ENCODE results near the gene PRR14. TPM values are rescaled to one million over a fixed set of nuclear protein-coding genes. Genes with fewer than 3 reads are reported as not detected.
"Not testable (repeated sequence)": the region's sequence is repeated elsewhere in the genome, so short reads cannot be mapped to it uniquely, and the experiment has no call there.

The PRR14 gene
- total RNA-seq, 1 donor from 2014 or later: 22.6 TPM

DNA sequence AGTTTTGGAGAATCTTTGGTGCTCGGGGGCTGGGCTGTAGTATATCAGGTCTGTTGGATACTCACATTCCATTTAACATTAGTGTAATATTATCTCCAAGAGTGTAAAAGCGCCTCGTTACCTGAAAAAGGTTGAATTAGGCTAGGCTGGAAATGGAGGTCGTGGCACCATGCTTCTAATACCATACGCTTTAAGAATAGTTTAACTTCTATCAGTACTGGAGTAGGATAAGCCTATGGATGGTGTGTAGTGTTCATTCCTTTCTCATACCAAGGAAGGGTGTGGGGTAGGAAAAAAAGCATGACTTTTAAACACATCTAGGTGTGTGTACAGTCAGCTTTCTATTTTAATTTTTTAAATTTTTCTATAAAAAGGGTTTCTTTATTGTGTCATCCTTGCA is 50.2 kb downstream of the PRR14 start:
- no peak for DNase-seq (ENCODE audit: low read depth)
- H3K36me3 ChIP-seq (ENCODE audit: control insufficient read depth, insufficient read depth, low read length): peaks cover 6% of the 10 kb centered on the region
- TF ChIP-seq, protein P1, sequence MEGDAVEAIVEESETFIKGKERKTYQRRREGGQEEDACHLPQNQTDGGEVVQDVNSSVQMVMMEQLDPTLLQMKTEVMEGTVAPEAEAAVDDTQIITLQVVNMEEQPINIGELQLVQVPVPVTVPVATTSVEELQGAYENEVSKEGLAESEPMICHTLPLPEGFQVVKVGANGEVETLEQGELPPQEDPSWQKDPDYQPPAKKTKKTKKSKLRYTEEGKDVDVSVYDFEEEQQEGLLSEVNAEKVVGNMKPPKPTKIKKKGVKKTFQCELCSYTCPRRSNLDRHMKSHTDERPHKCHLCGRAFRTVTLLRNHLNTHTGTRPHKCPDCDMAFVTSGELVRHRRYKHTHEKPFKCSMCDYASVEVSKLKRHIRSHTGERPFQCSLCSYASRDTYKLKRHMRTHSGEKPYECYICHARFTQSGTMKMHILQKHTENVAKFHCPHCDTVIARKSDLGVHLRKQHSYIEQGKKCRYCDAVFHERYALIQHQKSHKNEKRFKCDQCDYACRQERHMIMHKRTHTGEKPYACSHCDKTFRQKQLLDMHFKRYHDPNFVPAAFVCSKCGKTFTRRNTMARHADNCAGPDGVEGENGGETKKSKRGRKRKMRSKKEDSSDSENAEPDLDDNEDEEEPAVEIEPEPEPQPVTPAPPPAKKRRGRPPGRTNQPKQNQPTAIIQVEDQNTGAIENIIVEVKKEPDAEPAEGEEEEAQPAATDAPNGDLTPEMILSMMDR (IDR thresholded peaks at IDR 0.05; ENCODE audit: insufficient read depth, low read length, poor library complexity, severe bottlenecking): no peak
- H3K27me3 ChIP-seq (ENCODE audit: control insufficient read depth, insufficient read depth, low read length): no peaks in the 10 kb centered on the region
- no peak overlapping the region for H3K4me3 ChIP-seq (ENCODE audit: low read depth, low read length)

DNA sequence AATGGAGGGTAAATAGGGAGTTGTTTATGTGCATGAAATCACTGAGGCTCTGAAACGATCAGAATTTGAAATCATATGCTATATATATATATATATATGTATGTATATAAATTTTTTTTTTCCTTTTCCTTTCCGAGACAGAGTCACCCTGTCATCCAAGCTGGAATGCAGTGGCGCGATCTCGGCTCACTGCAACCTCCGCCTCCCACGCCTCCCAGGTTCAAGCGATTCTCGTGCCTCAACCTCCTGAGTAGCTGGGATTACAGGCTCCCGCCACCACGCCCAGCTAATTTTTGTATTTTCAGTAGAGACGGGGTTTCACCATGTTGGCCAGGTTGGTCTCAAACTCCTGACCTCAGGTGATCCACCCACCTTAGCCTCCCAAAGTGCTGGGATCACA is 52.3 kb downstream of the PRR14 start:
- H3K27me3 ChIP-seq (ENCODE audit: control insufficient read depth, insufficient read depth, low read length); H3K36me3 ChIP-seq (ENCODE audit: control insufficient read depth, insufficient read depth, low read length); DNase-seq (ENCODE audit: low read depth); H3K4me3 ChIP-seq (ENCODE audit: low read depth, low read length): not testable (repeated sequence)

DNA sequence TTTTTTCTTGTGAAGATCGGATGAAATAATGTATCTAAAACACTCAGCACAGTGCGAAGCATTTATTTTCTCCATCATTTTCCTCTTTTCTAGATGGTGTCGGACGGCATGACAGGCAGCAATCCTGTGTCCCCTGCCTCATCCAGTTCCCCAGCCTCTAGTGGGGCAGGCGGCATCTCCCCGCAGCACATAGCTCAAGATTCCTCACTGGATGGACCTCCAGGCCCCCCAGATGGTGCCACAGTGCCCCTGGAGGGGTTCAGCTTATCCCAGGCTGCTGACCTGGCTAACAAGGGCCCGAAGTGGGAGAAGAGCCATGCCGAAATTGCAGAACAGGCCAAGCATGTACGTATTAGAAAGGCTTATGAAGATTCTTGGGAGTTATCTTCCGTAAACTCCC is 53.2 kb downstream of the PRR14 start:
- TF ChIP-seq, protein P1 (IDR thresholded peaks at IDR 0.05; ENCODE audit: insufficient read depth, low read length, poor library complexity, severe bottlenecking): no peak
- peaks cover 8% of the 10 kb centered on the region for H3K36me3 ChIP-seq (ENCODE audit: control insufficient read depth, insufficient read depth, low read length)

More for the DNA sequence above, 53.2 kb downstream of the PRR14 start:
- H3K4me3 ChIP-seq (ENCODE audit: low read depth, low read length): no peak overlapping the region
- no peaks in the 10 kb centered on the region for H3K27me3 ChIP-seq (ENCODE audit: control insufficient read depth, insufficient read depth, low read length)
- no peak for DNase-seq (ENCODE audit: low read depth)

Other genes with a start within 250 kb of the PRR14 start
- 10.3 and 16.7 TPM in 2 replicates for gene ZNF771, start 243.4 kb upstream of the PRR14 start, total RNA-seq
- 42.1 and 50.5 TPM in 2 replicates for gene DCTPP1, start 220.9 kb upstream of the PRR14 start, total RNA-seq
- gene SEPHS2, start 205.1 kb upstream of the PRR14 start, total RNA-seq: 45.2 and 51.3 TPM in 2 replicates
- 0.04 TPM in 1 of 2 replicates, not detected in the other for gene ITGAL, start 178.2 kb upstream of the PRR14 start, total RNA-seq
- 50.9 and 59.5 TPM in 2 replicates for gene ZNF768, start 124.4 kb upstream of the PRR14 start, total RNA-seq
- gene ZNF747, start 116.1 kb upstream of the PRR14 start, total RNA-seq: 9.9 and 12.5 TPM in 2 replicates
- 8.5 and 9.2 TPM in 2 replicates for gene ZNF764, start 92.6 kb upstream of the PRR14 start, total RNA-seq
- 9.2 and 16.6 TPM in 2 replicates for gene ZNF688, start 79.2 kb upstream of the PRR14 start, total RNA-seq
- gene ZNF785, start 65.3 kb upstream of the PRR14 start, total RNA-seq: 8.8 and 9.7 TPM in 2 replicates
- 12.3 and 13.8 TPM in 2 replicates for gene ZNF689, start 40.6 kb upstream of the PRR14 start, total RNA-seq
- 47.2 and 51.5 TPM in 2 replicates for gene FBRS, start 7.5 kb downstream of the PRR14 start, total RNA-seq
- 15.5 and 18.1 TPM in 2 replicates for gene SRCAP, start 48.2 kb downstream of the PRR14 start, total RNA-seq
- 23.6 and 32.3 TPM in 2 replicates for gene PHKG2, start 97.5 kb downstream of the PRR14 start, total RNA-seq
- 1.6 and 5.7 TPM in 2 replicates for gene CFAP119, start 111.1 kb downstream of the PRR14 start, total RNA-seq
- 101 and 130 TPM in 2 replicates for gene RNF40, start 111.4 kb downstream of the PRR14 start, total RNA-seq
- 22.8 and 23.9 TPM in 2 replicates for gene ZNF629, start 136.2 kb downstream of the PRR14 start, total RNA-seq
- gene BCL7C, start 243.1 kb downstream of the PRR14 start, total RNA-seq: 43.1 and 46.3 TPM in 2 replicates
- 1.4 and 2.1 TPM in 2 replicates for gene CTF1, start 245.7 kb downstream of the PRR14 start, total RNA-seq